ENCODE results near the gene CYP21A2.

The CYP21A2 gene

GRCh38 chr6:32083812-32084768, 45.9 kb downstream of the CYP21A2 start:
- no peak for DNase-seq

GRCh38 chr6:32084780-32085179, 46.6 kb downstream of the CYP21A2 start:
- no peak for DNase-seq

- no peak for DNase-seq
These were observed 47.7 kb downstream of the CYP21A2 start for GRCh38 chr6:32085759-32086459.

- DNase-seq: peak; percentile 77 to 81 (median 77)
These were observed 48.7 kb downstream of the CYP21A2 start for GRCh38 chr6:32086661-32087573.

GRCh38 chr6:32087574-32088486, 49.6 kb downstream of the CYP21A2 start:
- peak; percentile 37 to 68 (median 49) for DNase-seq

- DNase-seq: no peak
These were observed 50.4 kb downstream of the CYP21A2 start for GRCh38 chr6:32088487-32089049.

- no peak for DNase-seq
These were observed 51.0 kb downstream of the CYP21A2 start for GRCh38 chr6:32089082-32089828.

Data from suppressor macrophage treated with lipopolysaccharide for 1 hour (primary cell).